ENCODE data around the gene CUL2. TPM values are rescaled to one million over a fixed set of nuclear protein-coding genes. Genes with fewer than 3 reads are reported as not detected.
"Not testable (repeated sequence)": the region's sequence is repeated elsewhere in the genome, so short reads cannot be mapped to it uniquely, and the experiment has no call there.

Gene CUL2
- total and polyA plus RNA-seq, 7 donors, result 26.2 to 65.6 (median 47.0) TPM

DNA sequence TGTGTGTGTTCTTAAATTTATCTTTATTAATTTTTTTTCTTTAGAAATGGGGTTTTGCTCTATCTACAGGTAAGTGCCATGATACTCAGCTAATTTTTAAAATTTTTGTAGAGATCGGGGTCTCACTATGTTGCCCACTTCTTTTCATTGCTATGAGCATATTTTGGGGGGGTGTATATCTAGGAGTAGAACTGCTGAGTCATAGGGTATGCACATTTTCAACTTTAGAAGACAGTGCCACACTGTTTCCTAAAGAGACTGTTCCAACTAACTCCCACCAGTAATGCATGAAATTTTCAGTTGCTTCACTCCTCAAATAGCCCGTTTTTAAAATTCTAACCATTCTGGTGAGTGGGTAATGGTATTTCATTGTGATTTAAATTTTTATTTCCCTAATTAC lies 108.3 kb downstream of the CUL2 start:
- H3K27ac ChIP-seq, result no peak overlapping the region
- no peak for ATAC-seq
- TF ChIP-seq, protein P1, sequence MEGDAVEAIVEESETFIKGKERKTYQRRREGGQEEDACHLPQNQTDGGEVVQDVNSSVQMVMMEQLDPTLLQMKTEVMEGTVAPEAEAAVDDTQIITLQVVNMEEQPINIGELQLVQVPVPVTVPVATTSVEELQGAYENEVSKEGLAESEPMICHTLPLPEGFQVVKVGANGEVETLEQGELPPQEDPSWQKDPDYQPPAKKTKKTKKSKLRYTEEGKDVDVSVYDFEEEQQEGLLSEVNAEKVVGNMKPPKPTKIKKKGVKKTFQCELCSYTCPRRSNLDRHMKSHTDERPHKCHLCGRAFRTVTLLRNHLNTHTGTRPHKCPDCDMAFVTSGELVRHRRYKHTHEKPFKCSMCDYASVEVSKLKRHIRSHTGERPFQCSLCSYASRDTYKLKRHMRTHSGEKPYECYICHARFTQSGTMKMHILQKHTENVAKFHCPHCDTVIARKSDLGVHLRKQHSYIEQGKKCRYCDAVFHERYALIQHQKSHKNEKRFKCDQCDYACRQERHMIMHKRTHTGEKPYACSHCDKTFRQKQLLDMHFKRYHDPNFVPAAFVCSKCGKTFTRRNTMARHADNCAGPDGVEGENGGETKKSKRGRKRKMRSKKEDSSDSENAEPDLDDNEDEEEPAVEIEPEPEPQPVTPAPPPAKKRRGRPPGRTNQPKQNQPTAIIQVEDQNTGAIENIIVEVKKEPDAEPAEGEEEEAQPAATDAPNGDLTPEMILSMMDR (IDR thresholded peaks at IDR 0.05), result no peak
- 55 to 68% (median 65%) methylated on average over 2 of the region's 2 CpGs for WGBS, 3 donors
- DNase-seq, result no peak
- intact Hi-C loops (cut with DNase I), result no loop called here
- no peaks in the 10 kb centered on the region for H3K27me3 ChIP-seq (ENCODE audit: insufficient read depth in 3 of 3, low read length in 2 of 3)
- H3K36me3 ChIP-seq (ENCODE audit: insufficient read depth in 1 of 2, low read depth in 1 of 2), result no peaks in the 10 kb centered on the region
- H3K4me3 ChIP-seq, result no peak overlapping the region
- peaks cover 11% of the 10 kb centered on the region for H3K9me3 ChIP-seq
- H3K4me1 ChIP-seq, result no peaks in the 10 kb centered on the region

- intact Hi-C loops (cut with DNase I), result no loop called here
- TF ChIP-seq, protein P1 (IDR thresholded peaks at IDR 0.05), result no peak
- ATAC-seq (no peak), DNase-seq (no peak)
- H3K4me1 ChIP-seq, result no peaks in the 10 kb centered on the region
- H3K4me3 ChIP-seq, result no peak overlapping the region
- H3K27me3 ChIP-seq (ENCODE audit: insufficient read depth in 3 of 3, low read length in 2 of 3), result no peaks in the 10 kb centered on the region
- H3K27ac ChIP-seq, result no peak overlapping the region
- no peaks in the 10 kb centered on the region for H3K36me3 ChIP-seq (ENCODE audit: insufficient read depth in 1 of 2, low read depth in 1 of 2)
- H3K9me3 ChIP-seq, result peaks cover 6% of the 10 kb centered on the region
- 70 to 94% (median 71%) methylated on average over 2 of the region's 2 CpGs for WGBS, 3 donors
These were observed 110.2 kb downstream of the CUL2 start for GRCh38 chr10:34979938-34980337.

DNA sequence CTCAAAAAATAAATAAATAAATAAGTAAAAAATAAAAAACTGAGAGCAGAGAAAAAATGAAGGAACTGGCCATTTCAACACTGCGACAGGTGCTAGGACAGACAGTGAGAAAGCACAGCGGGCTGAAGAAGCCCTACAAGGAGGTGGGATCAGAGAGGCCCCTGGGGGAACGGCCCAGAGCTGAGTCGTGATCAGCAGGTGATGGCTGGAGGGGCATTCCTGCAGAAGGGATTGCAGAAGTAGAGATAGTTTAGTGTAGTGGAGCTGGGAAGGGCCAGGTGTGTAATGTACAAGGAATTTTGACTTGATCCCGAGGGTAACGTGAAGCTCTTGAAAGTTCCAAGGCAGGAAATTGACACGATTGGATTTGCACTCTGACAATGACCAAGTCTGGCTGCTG lies 112.1 kb downstream of the CUL2 start:
- intact Hi-C loops (cut with DNase I), result no loop called here
- WGBS, 3 donors, result 63 to 64% (median 64%) methylated on average over 7 of the region's 7 CpGs
- Histone ChIP-seq H3K4me1 (no peaks in the 10 kb centered on the region), H3K36me3 (ENCODE audit: insufficient read depth in 1 of 2, low read depth in 1 of 2) (no peaks in the 10 kb centered on the region), H3K27me3 (ENCODE audit: insufficient read depth in 3 of 3, low read length in 2 of 3) (no peaks in the 10 kb centered on the region), H3K4me3 (no peak overlapping the region), H3K27ac (no peak overlapping the region), H3K9me3 (no peaks in the 10 kb centered on the region)
- TF ChIP-seq, protein P1 (IDR thresholded peaks at IDR 0.05), result no peak
- ATAC-seq (no peak), DNase-seq (no peak)

DNA sequence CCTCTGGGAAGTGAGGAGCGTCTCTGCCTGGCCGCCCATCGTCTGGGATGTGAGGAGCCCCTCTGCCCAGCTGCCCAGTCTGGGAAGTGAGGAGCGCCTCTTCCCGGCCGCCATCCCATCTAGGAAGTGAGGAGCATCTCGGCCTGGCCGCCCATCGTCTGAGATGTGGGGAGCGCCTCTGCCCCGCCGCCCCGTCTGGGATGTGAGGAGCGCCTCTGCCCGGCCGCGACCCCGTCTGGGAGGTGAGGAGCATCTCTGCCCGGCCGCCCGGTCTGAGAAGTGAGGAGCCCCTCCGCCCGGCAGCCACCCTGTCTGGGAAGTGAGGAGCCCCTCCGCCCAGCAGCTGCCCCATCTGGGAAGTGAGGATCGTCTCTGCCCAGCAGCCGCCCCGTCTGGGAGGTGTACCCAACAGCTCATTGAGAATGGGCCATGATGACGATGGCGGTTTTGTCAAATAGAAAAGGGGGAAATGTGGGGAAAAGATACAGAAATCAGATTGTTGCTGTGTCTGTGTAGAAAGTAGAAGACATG lies 113.7 kb downstream of the CUL2 start:
- H3K27ac ChIP-seq; intact Hi-C loops (cut with DNase I); H3K36me3 ChIP-seq (ENCODE audit: insufficient read depth in 1 of 2, low read depth in 1 of 2); H3K9me3 ChIP-seq; H3K27me3 ChIP-seq (ENCODE audit: insufficient read depth in 3 of 3, low read length in 2 of 3); DNase-seq; H3K4me3 ChIP-seq; H3K4me1 ChIP-seq; ATAC-seq: not testable (repeated sequence)
- WGBS, 3 donors, result 97 to 98% (median 97%) methylated on average over 21 to 29 of the region's 29 CpGs

DNA sequence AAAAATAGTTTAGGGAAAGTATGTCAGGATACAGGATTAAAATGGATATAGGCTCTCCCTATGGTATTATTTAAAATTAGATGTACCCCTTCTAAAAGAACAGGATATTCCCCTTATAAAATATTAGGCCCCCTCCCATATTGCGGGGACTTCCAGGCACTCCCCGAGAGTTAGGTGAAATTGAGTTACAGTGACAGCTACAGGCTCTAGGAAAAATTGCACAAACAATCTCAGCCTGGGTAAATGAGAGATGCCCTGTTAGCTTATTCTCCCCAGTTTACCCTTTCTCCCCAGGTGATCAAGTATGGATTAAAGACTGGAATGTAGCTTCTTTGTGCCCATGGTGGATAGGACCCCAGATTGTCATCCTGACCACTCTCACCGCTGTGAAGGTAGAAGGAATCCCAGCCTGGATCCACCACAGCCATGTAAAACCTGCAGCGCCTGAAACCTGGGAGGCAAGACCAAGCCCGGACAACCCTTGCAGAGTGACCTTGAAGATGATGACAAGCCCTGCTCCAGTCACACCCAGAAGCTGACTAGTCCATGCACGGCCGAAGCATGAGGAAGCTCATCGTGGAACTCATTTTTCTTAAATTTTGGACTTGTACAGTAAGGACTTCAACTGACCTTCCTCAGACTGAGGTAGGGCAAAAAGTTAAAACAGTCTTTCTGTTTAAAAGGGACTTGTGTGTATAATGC lies 115.6 kb downstream of the CUL2 start:
- H3K27me3 ChIP-seq (ENCODE audit: insufficient read depth in 3 of 3, low read length in 2 of 3); intact Hi-C loops (cut with DNase I): not testable (repeated sequence)

DNA sequence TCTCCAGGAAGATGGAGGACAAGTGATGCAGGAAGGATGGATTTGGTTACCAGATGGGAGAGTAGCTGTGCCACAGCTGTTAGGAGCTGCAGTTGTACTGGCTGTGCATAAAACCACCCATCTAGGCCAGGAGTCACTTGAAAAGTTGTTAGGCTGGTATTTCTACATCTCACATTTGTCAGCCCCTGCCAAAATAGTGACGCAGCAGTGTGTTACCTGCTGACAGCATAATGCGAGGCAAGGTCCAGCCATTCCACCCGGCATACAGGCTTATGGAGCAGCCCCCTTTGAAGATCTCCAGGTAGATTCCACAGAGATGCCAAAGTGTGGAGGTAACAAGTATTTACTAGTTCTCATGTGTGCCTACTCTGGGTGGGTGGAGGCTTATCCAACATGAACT lies 116.4 kb downstream of the CUL2 start:
- intact Hi-C loops (cut with DNase I); H3K27me3 ChIP-seq (ENCODE audit: insufficient read depth in 3 of 3, low read length in 2 of 3); ATAC-seq; H3K4me1 ChIP-seq; H3K4me3 ChIP-seq; H3K36me3 ChIP-seq (ENCODE audit: insufficient read depth in 1 of 2, low read depth in 1 of 2); H3K27ac ChIP-seq; H3K9me3 ChIP-seq; DNase-seq: not testable (repeated sequence)
- 90 to 99% (median 93%) methylated on average over 3 of the region's 3 CpGs for WGBS, 3 donors

More for the DNA sequence above, 115.6 kb downstream of the CUL2 start:
- not testable (repeated sequence) for H3K9me3 ChIP-seq; H3K27ac ChIP-seq; H3K4me3 ChIP-seq; DNase-seq; ATAC-seq; H3K4me1 ChIP-seq; H3K36me3 ChIP-seq (ENCODE audit: insufficient read depth in 1 of 2, low read depth in 1 of 2)
- WGBS, 3 donors, result 90 to 91% (median 90%) methylated on average over 8 of the region's 8 CpGs

- H3K9me3 ChIP-seq; H3K4me3 ChIP-seq; H3K27ac ChIP-seq; H3K27me3 ChIP-seq (ENCODE audit: insufficient read depth in 3 of 3, low read length in 2 of 3); ATAC-seq; intact Hi-C loops (cut with DNase I); H3K36me3 ChIP-seq (ENCODE audit: insufficient read depth in 1 of 2, low read depth in 1 of 2); H3K4me1 ChIP-seq; DNase-seq: not testable (repeated sequence)
- WGBS, 3 donors, result 73 to 77% (median 76%) methylated on average over 9 of the region's 9 CpGs
These were observed 117.0 kb downstream of the CUL2 start for GRCh38 chr10:34973121-34973520.

GRCh38 chr10:34972591-34972990 lies 117.5 kb downstream of the CUL2 start:
- WGBS, 3 donors, result 79 to 89% (median 86%) methylated on average over 2 of the region's 2 CpGs
- DNase-seq; H3K4me1 ChIP-seq; H3K27me3 ChIP-seq (ENCODE audit: insufficient read depth in 3 of 3, low read length in 2 of 3); H3K27ac ChIP-seq; H3K36me3 ChIP-seq (ENCODE audit: insufficient read depth in 1 of 2, low read depth in 1 of 2); intact Hi-C loops (cut with DNase I); H3K4me3 ChIP-seq; ATAC-seq; H3K9me3 ChIP-seq: not testable (repeated sequence)

Measured in psoas muscle (tissue), 8 donors.